ENCODE results near the gene VDAC2.

GRCh38 chr10:75179657-75180177 is 30.9 kb upstream of the VDAC2 start:
- TF ChIP-seq CTCF (IDR thresholded peaks at IDR 0.05), result no peak
- TF ChIP-seq EZH2 (IDR thresholded peaks at IDR 0.05; ENCODE audit: borderline replicate concordance, insufficient read depth, low read depth, low read length, poor library complexity, severe bottlenecking), result no peak

Data from B cell (primary cell).